Neural cell (in vitro differentiated cells): ENCODE measurements around the gene TNFAIP8. TPM values are rescaled to one million over a fixed set of nuclear protein-coding genes. Genes with fewer than 3 reads are reported as not detected.

ENCODE experiments used
- H2AFZ ChIP-seq: fragments of 200-600, 300-800 bp; sonication (generic), shearing (Covaris generic); 2 replicates; pipeline ENCODE4 v1.6.0; 2014; ENCODE audit warnings: low read depth, mild to moderate bottlenecking, antibody characterized with exemption, low read length, moderate library complexity
- H3F3A ChIP-seq: fragments of 200-600 bp; shearing (Covaris generic); 2 replicates; pipeline ENCODE4 v1.6.1; 2016; ENCODE audit warnings: mild to moderate bottlenecking, moderate library complexity, mixed read lengths, antibody characterized with exemption, low read length; ENCODE audit not compliant: insufficient read depth, poor library complexity, severe bottlenecking
- H3K27ac ChIP-seq: fragments of 200-600, 300-800 bp; sonication (generic), shearing (Covaris generic); 2 replicates; pipeline ENCODE4 v1.5.1; 2014; ENCODE audit warnings: mild to moderate bottlenecking, low read length, moderate library complexity
- H3K27me3 ChIP-seq: fragments of 300-800, 200-600 bp; sonication (generic), shearing (Covaris generic); 2 replicates; pipeline ENCODE4 v1.6.0; 2014; ENCODE audit warnings: mild to moderate bottlenecking, low read depth, low read length, moderate library complexity; ENCODE audit not compliant: insufficient read depth
- H3K36me3 ChIP-seq: fragments of 300-800, 200-600 bp; sonication (generic), shearing (Covaris generic); 2 replicates; pipeline ENCODE4 v1.5.1; 2014; ENCODE audit warnings: mild to moderate bottlenecking, antibody characterized with exemption, low read length, moderate library complexity; ENCODE audit not compliant: insufficient read depth
- H3K4me2 ChIP-seq: fragments of 300-800, 200-600 bp; sonication (generic), shearing (Covaris generic); 2 replicates; pipeline ENCODE4 v1.6.0; 2014; ENCODE audit warnings: mild to moderate bottlenecking, low read length
- H3K4me3 ChIP-seq: fragments of 300-800, 200-600 bp; sonication (generic), shearing (Covaris generic); 2 replicates; pipeline ENCODE4 v1.5.1; 2014; ENCODE audit warnings: mild to moderate bottlenecking, low read length, moderate library complexity
- H3K79me2 ChIP-seq: fragments of 200-600 bp; shearing (Covaris generic); replicated peaks from 2 replicates; pipeline ENCODE4 v1.6.0; 2014; ENCODE audit warnings: mild to moderate bottlenecking, low read length, moderate library complexity; ENCODE audit not compliant: insufficient read depth
- H3K9ac ChIP-seq: fragments of 300-800, 200-600 bp; sonication (generic), shearing (Covaris generic); 2 replicates; pipeline ENCODE4 v1.6.1; 2016; ENCODE audit warnings: mild to moderate bottlenecking, low read length, mixed read lengths
- H3K9me2 ChIP-seq: fragments of 200-600 bp; shearing (Covaris generic); 2 replicates; pipeline ENCODE4 v1.6.1; 2016; ENCODE audit warnings: mild to moderate bottlenecking, low read length, mixed read lengths; ENCODE audit not compliant: insufficient read depth
- H3K9me3 ChIP-seq: fragments of 200-600, 300-800 bp; sonication (generic), shearing (Covaris generic); 2 replicates; pipeline ENCODE4 v1.6.1; 2016; ENCODE audit warnings: mild to moderate bottlenecking, mixed run types, low read length, moderate library complexity, mixed read lengths
- H4K20me1 ChIP-seq: fragments of 200-600 bp; shearing (Covaris generic); 2 replicates; pipeline ENCODE4 v1.6.1; 2016; ENCODE audit warnings: mild to moderate bottlenecking, mixed run types; ENCODE audit not compliant: insufficient read depth
- EP300 ChIP-seq: fragments of 450-650 bp; conservative IDR thresholded peaks from 2 replicates; pipeline ENCODE4 v1.6.1; 2014; ENCODE audit warnings: antibody characterized with exemption, mild to moderate bottlenecking, moderate library complexity; ENCODE audit not compliant: poor library complexity, severe bottlenecking
- EZH2 ChIP-seq: fragments of 200-600, 300-800 bp; shearing (Covaris generic), sonication (generic); IDR thresholded peaks from 2 replicates; pipeline ENCODE4 v1.6.1; 2014; ENCODE audit warnings: antibody characterized with exemption, low read length, borderline replicate concordance, mild to moderate bottlenecking; ENCODE audit not compliant: insufficient read depth, poor library complexity, severe bottlenecking
- MXI1 ChIP-seq: fragments of 450-650 bp; conservative IDR thresholded peaks from 2 replicates; pipeline ENCODE4 v1.6.1; 2014; ENCODE audit warnings: antibody characterized with exemption, mild to moderate bottlenecking; ENCODE audit not compliant: poor library complexity, severe bottlenecking
- POLR2AphosphoS5 ChIP-seq: IDR thresholded peaks from 2 replicates; pipeline ENCODE4 v1.6.1; 2012
- RAD21 ChIP-seq: fragments of 450-650 bp; conservative IDR thresholded peaks from 2 replicates; pipeline ENCODE4 v1.6.1; 2014; ENCODE audit warnings: antibody characterized with exemption, mild to moderate bottlenecking, moderate library complexity
- SMC3 ChIP-seq: fragments of 450-650 bp; conservative IDR thresholded peaks from 2 replicates; pipeline ENCODE4 v1.6.1; 2014; ENCODE audit warnings: antibody characterized with exemption, mild to moderate bottlenecking, moderate library complexity; ENCODE audit not compliant: poor library complexity
- TAF1 ChIP-seq: IDR thresholded peaks from 2 replicates; pipeline ENCODE4 v1.6.1; 2012; ENCODE audit warnings: low read depth
- polyA plus RNA-seq: library from polyadenylated mRNA; depleted of rRNA; stranded (reverse); fragments of >200 nt; gene quantifications from 2 replicates; pipeline ENCODE4 v1.2.3, GENCODE V29; 2014
- TF ChIP-seq, protein P1 (sequence below): IDR thresholded peaks from 2 replicates; pipeline ENCODE4 v1.6.1; 2012; ENCODE audit warnings: borderline replicate concordance
- TF ChIP-seq, protein P2 (sequence below): fragments of 450-650 bp; IDR thresholded peaks from 2 replicates; pipeline ENCODE4 v1.5.1; 2014; ENCODE audit warnings: antibody characterized with exemption, mild to moderate bottlenecking, moderate library complexity; ENCODE audit not compliant: poor library complexity, severe bottlenecking

TNFAIP8 gene
- polyA plus RNA-seq, 1 donor from 2014 or later = 0.26 TPM

GRCh38 chr5:119329666-119330065 is 26.2 kb upstream of the TNFAIP8 start:
- no peaks in the 10 kb centered on the region for H3K27me3 ChIP-seq

DNA sequence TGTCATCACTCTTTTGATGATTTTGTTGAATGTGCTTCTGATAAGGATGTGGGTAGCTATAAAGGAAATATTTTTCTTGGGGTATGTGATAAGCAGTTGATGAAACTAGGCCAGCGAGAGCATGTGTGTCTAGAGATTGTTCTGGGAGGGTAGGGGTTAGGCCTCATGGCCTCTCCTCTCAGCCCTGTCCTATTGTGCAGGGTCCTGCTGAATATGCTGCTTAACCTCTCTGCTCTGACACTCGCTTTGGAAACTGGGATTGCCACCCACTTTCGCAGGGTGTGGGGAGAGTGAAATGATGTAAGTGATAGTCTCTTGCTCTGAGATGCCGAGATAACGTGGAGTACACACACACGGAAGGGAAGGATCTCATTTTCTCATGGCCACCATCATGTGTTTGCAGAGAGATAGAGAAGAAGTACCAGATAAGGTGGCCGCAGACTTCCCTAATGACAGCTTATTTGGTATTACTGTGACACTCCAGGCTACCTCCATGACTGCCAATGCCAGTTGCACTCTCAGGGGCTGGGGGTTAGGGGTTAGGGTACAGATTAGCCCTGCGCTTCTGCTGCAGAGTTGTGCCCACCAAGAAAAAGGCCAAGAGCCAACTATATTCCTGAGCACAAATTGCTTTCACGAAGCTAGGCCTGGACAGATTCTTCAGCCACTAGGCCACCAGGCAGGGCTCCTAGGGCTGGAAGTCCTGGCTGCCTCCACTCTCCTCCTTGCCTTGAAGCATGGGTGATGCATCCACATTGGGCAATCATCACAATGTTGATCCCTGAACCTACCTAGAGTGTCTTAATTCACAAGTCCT is 25.2 kb upstream of the TNFAIP8 start:
- no peaks in the 10 kb centered on the region for H3K9me3 ChIP-seq
- TF ChIP-seq, protein P1, sequence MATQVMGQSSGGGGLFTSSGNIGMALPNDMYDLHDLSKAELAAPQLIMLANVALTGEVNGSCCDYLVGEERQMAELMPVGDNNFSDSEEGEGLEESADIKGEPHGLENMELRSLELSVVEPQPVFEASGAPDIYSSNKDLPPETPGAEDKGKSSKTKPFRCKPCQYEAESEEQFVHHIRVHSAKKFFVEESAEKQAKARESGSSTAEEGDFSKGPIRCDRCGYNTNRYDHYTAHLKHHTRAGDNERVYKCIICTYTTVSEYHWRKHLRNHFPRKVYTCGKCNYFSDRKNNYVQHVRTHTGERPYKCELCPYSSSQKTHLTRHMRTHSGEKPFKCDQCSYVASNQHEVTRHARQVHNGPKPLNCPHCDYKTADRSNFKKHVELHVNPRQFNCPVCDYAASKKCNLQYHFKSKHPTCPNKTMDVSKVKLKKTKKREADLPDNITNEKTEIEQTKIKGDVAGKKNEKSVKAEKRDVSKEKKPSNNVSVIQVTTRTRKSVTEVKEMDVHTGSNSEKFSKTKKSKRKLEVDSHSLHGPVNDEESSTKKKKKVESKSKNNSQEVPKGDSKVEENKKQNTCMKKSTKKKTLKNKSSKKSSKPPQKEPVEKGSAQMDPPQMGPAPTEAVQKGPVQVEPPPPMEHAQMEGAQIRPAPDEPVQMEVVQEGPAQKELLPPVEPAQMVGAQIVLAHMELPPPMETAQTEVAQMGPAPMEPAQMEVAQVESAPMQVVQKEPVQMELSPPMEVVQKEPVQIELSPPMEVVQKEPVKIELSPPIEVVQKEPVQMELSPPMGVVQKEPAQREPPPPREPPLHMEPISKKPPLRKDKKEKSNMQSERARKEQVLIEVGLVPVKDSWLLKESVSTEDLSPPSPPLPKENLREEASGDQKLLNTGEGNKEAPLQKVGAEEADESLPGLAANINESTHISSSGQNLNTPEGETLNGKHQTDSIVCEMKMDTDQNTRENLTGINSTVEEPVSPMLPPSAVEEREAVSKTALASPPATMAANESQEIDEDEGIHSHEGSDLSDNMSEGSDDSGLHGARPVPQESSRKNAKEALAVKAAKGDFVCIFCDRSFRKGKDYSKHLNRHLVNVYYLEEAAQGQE = no peak
- no peak for TF ChIP-seq EZH2
- TF ChIP-seq RAD21 = no peak
- no peak for TF ChIP-seq MXI1
- no peak for TF ChIP-seq POLR2AphosphoS5
- TF ChIP-seq, protein P2, sequence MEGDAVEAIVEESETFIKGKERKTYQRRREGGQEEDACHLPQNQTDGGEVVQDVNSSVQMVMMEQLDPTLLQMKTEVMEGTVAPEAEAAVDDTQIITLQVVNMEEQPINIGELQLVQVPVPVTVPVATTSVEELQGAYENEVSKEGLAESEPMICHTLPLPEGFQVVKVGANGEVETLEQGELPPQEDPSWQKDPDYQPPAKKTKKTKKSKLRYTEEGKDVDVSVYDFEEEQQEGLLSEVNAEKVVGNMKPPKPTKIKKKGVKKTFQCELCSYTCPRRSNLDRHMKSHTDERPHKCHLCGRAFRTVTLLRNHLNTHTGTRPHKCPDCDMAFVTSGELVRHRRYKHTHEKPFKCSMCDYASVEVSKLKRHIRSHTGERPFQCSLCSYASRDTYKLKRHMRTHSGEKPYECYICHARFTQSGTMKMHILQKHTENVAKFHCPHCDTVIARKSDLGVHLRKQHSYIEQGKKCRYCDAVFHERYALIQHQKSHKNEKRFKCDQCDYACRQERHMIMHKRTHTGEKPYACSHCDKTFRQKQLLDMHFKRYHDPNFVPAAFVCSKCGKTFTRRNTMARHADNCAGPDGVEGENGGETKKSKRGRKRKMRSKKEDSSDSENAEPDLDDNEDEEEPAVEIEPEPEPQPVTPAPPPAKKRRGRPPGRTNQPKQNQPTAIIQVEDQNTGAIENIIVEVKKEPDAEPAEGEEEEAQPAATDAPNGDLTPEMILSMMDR = no peak
- no peak for TF ChIP-seq EP300
- no peak for TF ChIP-seq TAF1
- no peak for TF ChIP-seq SMC3
- no peaks in the 10 kb centered on the region for H3F3A ChIP-seq
- H3K4me3 ChIP-seq = no peak overlapping the region
- no peak overlapping the region for H3K27ac ChIP-seq
- H3K4me2 ChIP-seq = no peak overlapping the region
- H2AFZ ChIP-seq = no peak overlapping the region
- no peaks in the 10 kb centered on the region for H3K9me2 ChIP-seq
- no peaks in the 10 kb centered on the region for H3K36me3 ChIP-seq
- no peaks in the 10 kb centered on the region for H3K79me2 ChIP-seq
- H4K20me1 ChIP-seq = no peaks in the 10 kb centered on the region
- no peak overlapping the region for H3K9ac ChIP-seq
- H3K27me3 ChIP-seq = no peaks in the 10 kb centered on the region

More at GRCh38 chr5:119329666-119330065, 26.2 kb upstream of the TNFAIP8 start:
- Histone ChIP-seq H3K4me3 (no peak overlapping the region), H2AFZ (no peak overlapping the region), H3K4me2 (no peak overlapping the region), H3K9me3 (no peaks in the 10 kb centered on the region), H3K27ac (no peak overlapping the region), H4K20me1 (no peaks in the 10 kb centered on the region), H3K36me3 (no peaks in the 10 kb centered on the region), H3K9ac (no peak overlapping the region), H3F3A (no peaks in the 10 kb centered on the region), H3K79me2 (no peaks in the 10 kb centered on the region), H3K9me2 (no peaks in the 10 kb centered on the region)
- TF ChIP-seq, protein P2 = no peak
- TF ChIP-seq, protein P1 = no peak
- no peak for TF ChIP-seq MXI1
- TF ChIP-seq TAF1 = no peak
- no peak for TF ChIP-seq SMC3
- TF ChIP-seq EZH2 = no peak
- TF ChIP-seq POLR2AphosphoS5 = no peak
- TF ChIP-seq RAD21 = no peak
- no peak for TF ChIP-seq EP300
